Lower leg skin (tissue), 3 donors: ENCODE results near the gene TMEM184A.

Source experiments
- POLR2A ChIP-seq, 2 donors: fragments of 450-650 bp; IDR thresholded peaks; one replicate each; pipeline ENCODE4 v1.6.1; 2016 to 2017; ENCODE audit warnings: antibody characterized with exemption in 2 of 2, mild to moderate bottlenecking in 1 of 2, moderate library complexity in 1 of 2
- TF ChIP-seq, protein P1 (sequence below), 3 donors: fragments of 450-650 bp; IDR thresholded peaks; one replicate each; pipeline ENCODE4 v1.5.1; 2016; ENCODE audit warnings: antibody characterized with exemption in 3 of 3, mild to moderate bottlenecking in 3 of 3, moderate library complexity in 2 of 3

DNA sequence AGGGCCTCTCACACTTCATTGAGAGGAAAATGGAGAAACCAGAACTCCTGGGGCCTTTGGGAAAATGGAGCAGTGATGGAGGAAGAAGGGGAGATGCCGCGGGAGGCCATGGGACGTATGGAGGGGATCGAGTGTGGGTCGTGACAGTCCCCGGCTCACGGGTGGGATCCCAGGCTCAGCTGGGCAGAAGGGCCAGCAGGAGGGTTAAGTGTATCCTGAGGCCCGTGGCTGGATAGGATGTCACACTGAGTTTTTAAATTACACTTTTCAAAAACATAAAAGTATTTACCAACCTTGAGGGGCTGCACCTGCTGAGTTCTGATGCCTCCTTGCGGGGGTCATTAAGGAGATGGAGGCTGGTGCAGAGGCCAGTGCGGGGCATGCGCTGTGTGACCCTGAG is 41.8 kb upstream of the TMEM184A start:
- TF ChIP-seq, protein P1, sequence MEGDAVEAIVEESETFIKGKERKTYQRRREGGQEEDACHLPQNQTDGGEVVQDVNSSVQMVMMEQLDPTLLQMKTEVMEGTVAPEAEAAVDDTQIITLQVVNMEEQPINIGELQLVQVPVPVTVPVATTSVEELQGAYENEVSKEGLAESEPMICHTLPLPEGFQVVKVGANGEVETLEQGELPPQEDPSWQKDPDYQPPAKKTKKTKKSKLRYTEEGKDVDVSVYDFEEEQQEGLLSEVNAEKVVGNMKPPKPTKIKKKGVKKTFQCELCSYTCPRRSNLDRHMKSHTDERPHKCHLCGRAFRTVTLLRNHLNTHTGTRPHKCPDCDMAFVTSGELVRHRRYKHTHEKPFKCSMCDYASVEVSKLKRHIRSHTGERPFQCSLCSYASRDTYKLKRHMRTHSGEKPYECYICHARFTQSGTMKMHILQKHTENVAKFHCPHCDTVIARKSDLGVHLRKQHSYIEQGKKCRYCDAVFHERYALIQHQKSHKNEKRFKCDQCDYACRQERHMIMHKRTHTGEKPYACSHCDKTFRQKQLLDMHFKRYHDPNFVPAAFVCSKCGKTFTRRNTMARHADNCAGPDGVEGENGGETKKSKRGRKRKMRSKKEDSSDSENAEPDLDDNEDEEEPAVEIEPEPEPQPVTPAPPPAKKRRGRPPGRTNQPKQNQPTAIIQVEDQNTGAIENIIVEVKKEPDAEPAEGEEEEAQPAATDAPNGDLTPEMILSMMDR (IDR thresholded peaks at IDR 0.05) = no peak
- no peak for TF ChIP-seq POLR2A (IDR thresholded peaks at IDR 0.05)
